Stimulated activated naive CD8-positive, alpha-beta T cell treated with anti-CD3 and anti-CD28 coated beads, Interleukin-15, amount 100 ng/mL, for 72 hours (primary cell): Measurements from ENCODE around the gene TMEM109.

Source experiments
- ATAC-seq: fragments of 150-1000 bp; cut with Tn5 transposase; 2 replicates; pipeline ENCODE4 v1.10.0; 2021; ENCODE audit warnings: mild to moderate bottlenecking, moderate library complexity
- DNase-seq, 2 donors: peaks; one replicate each; pipeline ENCODE4 v3.0.0; 2021 to 2022
- H3K27ac Mint-ChIP-seq, 2 donors: one replicate each; pipeline ENCODE4 v1.8.0; 2022; ENCODE audit warnings: mild to moderate bottlenecking in 2 of 2, mixed read lengths in 2 of 2, moderate library complexity in 2 of 2
- H3K27me3 Mint-ChIP-seq: one replicate; pipeline ENCODE4 v1.8.0; 2022; ENCODE audit warnings: mixed read lengths
- H3K4me1 Mint-ChIP-seq: one replicate; pipeline ENCODE4 v1.8.0; 2022; ENCODE audit warnings: mild to moderate bottlenecking, mixed read lengths
- H3K4me3 Mint-ChIP-seq, 2 donors: one replicate each; pipeline ENCODE4 v1.8.0; 2022; ENCODE audit warnings: mild to moderate bottlenecking in 2 of 2, mixed read lengths in 2 of 2, moderate library complexity in 1 of 2
- H3K9me3 Mint-ChIP-seq, 2 donors: one replicate each; pipeline ENCODE4 v1.8.0; 2022; ENCODE audit warnings: mixed read lengths in 2 of 2

The TMEM109 gene

GRCh38 chr11:60914633-60915247 lies 782 bp downstream of the TMEM109 start:
- Mint-ChIP-seq H3K27me3 (no peaks in the 10 kb centered on the region), H3K9me3 (peaks cover 11% of the 10 kb centered on the region in 2 donors), H3K4me1 (peaks cover 81% of the 10 kb centered on the region), H3K4me3 (peak overlapping the region; percentile 78 to 99), H3K27ac (peak overlapping the region; percentile 84 to 92)
- DNase-seq: peak in 1 of 2 donors; percentile 46
- ATAC-seq: peak; percentile 36

- Mint-ChIP-seq H3K4me3 (peak overlapping the region; percentile 78 to 99), H3K9me3 (peaks cover 5 to 7% of the 10 kb centered on the region in 2 donors), H3K4me1 (peaks cover 78% of the 10 kb centered on the region), H3K27ac (peak overlapping the region; percentile 69 to 82), H3K27me3 (no peaks in the 10 kb centered on the region)
- ATAC-seq (peak; percentile 77), DNase-seq (peak; percentile 75 to 84)
Observed at GRCh38 chr11:60915248-60915914, 1.4 kb downstream of the TMEM109 start.

DNA sequence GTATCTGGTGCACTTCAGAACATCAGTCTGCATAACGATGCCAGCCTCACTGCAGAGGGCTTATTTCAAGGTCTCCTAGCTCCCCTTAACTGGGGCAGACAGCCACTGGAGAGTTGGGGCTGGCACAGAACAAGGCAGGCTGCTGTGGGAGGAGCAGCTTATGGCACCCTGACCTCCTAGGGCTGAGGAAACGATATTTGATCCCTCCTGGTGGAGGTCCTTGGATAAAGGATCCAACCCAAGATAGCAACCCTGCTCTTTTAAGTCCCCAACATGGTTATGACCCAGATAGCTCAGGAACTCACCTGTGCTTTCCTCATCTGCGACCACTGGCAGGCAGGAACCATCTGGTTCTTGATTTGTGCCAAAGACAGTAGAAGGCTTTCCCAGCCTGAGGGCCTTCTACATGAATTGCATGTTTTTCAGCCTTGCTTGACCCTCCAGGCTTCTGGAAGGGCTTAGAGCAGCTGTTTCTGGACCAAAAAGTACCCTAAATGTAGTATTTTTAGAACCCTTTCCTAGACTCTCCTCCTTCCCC lies 2.8 kb downstream of the TMEM109 start:
- no peak for ATAC-seq
- no peak overlapping the region for H3K4me3 Mint-ChIP-seq
- DNase-seq: no peak
- H3K27me3 Mint-ChIP-seq: no peaks in the 10 kb centered on the region
- H3K27ac Mint-ChIP-seq: no peak overlapping the region
- H3K9me3 Mint-ChIP-seq: no peaks in the 10 kb centered on the region
- peaks cover 66% of the 10 kb centered on the region for H3K4me1 Mint-ChIP-seq

DNA sequence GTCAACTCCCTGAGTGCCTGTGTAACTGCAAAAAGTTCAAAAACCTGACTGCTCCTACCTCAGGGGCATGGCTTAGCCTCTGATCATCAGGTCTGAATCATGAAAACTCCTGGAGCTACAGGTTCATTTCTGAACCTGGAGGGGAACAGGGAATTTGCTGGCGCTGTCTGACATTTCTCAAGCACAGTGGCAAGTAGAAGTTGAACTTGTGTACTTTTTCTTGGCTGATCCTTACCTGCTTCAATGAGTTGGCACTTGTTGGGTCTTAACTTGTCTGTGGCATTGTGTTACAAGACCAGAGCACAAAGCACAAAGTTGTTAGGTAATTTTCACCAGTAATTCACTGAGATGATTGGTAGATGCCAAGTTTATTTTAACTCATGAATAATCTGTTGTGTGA lies 3.3 kb downstream of the TMEM109 start:
- no peak for ATAC-seq
- H3K27me3 Mint-ChIP-seq: no peaks in the 10 kb centered on the region
- H3K4me3 Mint-ChIP-seq: peak overlapping the region in 1 of 2 donors; percentile 12
- H3K4me1 Mint-ChIP-seq: peaks cover 60% of the 10 kb centered on the region
- H3K9me3 Mint-ChIP-seq: no peaks in the 10 kb centered on the region
- H3K27ac Mint-ChIP-seq: no peak overlapping the region
- DNase-seq: no peak

DNA sequence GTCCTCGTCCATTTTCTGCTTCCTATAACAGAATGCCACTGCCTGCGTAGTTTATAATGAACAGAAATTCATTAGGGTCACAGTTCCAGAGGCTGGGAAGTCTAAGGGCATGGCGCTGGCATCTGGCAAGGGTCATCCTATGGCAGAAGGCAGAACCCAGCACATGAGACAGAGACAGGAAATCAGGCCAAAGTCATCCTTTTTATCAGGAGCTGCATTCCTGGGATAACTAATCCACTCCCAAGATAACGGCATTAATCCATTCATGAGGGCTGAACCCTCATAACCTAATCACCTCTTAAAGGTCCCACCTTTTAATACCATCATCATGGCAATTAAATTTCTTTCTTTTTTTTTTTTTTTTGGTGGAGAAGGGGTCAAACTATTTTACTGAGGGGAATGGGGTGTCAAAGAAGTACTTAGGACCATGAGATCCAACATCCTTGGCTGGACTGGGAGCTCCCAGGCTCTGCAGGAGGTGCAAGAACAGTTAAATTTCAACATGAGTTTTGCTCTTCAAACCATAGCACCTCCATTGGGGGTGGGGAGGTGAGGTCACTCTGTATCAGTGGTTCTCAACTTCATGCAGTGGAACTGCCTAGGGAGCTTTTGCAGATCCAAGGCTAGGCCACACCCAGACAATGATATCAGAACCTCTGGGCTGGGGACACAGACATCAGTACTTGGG lies 4.4 kb downstream of the TMEM109 start:
- no peak overlapping the region for H3K27ac Mint-ChIP-seq
- H3K9me3 Mint-ChIP-seq: no peaks in the 10 kb centered on the region
- no peak overlapping the region for H3K4me3 Mint-ChIP-seq
- peaks cover 49% of the 10 kb centered on the region for H3K4me1 Mint-ChIP-seq
- ATAC-seq (no peak), DNase-seq (no peak)
- H3K27me3 Mint-ChIP-seq: no peaks in the 10 kb centered on the region

DNA sequence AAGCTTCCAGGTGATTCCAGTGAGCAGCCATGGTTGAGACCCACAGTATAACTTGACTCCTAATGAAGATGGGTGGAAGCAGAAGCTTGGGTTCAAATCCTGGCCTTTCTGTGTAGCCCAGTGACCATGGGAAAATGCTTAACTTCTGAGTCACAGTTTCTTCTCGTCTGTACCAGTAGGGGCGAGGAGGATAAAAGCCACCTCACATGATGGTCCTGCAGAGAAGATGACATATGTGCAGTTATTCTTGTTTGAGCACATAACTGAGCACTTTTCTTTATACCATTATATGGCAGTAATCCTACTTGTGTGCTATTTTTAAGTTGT lies 4.9 kb downstream of the TMEM109 start:
- DNase-seq (no peak), ATAC-seq (no peak)
- Mint-ChIP-seq H3K27ac (no peak overlapping the region), H3K4me3 (no peak overlapping the region), H3K4me1 (peaks cover 45% of the 10 kb centered on the region), H3K9me3 (no peaks in the 10 kb centered on the region), H3K27me3 (no peaks in the 10 kb centered on the region)

- ATAC-seq: no peak
- no peak overlapping the region for H3K4me3 Mint-ChIP-seq
Observed at GRCh38 chr11:60919320-60919719, 5.4 kb downstream of the TMEM109 start.

GRCh38 chr11:60919956-60920355 lies 6.0 kb downstream of the TMEM109 start:
- Mint-ChIP-seq H3K9me3 (no peaks in the 10 kb centered on the region), H3K27ac (no peak overlapping the region), H3K27me3 (peaks cover 2% of the 10 kb centered on the region), H3K4me1 (peaks cover 50% of the 10 kb centered on the region), H3K4me3 (no peak overlapping the region)
- DNase-seq (no peak), ATAC-seq (no peak)

More at GRCh38 chr11:60919320-60919719, 5.4 kb downstream of the TMEM109 start:
- H3K27me3 Mint-ChIP-seq: no peaks in the 10 kb centered on the region
- H3K9me3 Mint-ChIP-seq: no peaks in the 10 kb centered on the region
- H3K27ac Mint-ChIP-seq: peak overlapping the region in 1 of 2 donors; percentile 48
- H3K4me1 Mint-ChIP-seq: peaks cover 46% of the 10 kb centered on the region
- DNase-seq: no peak

- Mint-ChIP-seq H3K4me1 (peaks cover 51% of the 10 kb centered on the region), H3K4me3 (no peak overlapping the region), H3K27me3 (peaks cover 15% of the 10 kb centered on the region), H3K9me3 (no peaks in the 10 kb centered on the region), H3K27ac (no peak overlapping the region)
- ATAC-seq (no peak), DNase-seq (no peak)
Observed at GRCh38 chr11:60921259-60921658, 7.3 kb downstream of the TMEM109 start.

DNA sequence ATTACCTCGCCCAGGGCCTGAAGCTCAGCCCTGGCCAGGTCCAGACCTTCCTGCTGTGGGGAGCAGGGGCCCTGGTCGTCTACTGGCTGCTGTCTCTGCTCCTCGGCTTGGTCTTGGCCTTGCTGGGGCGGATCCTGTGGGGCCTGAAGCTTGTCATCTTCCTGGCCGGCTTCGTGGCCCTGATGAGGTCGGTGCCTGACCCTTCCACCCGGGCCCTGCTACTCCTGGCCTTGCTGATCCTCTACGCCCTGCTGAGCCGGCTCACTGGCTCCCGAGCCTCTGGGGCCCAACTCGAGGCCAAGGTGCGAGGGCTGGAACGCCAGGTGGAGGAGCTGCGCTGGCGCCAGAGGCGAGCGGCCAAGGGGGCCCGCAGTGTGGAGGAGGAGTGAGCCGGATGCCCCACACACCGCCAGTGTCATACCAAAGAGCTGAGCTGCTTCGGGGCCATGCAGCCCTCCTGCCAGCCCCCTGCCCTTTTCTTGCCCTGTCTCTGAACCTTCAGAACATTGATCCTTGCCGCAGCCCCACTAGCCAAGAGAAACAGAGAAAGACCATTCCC lies 7.9 kb downstream of the TMEM109 start:
- Mint-ChIP-seq H3K27me3 (peaks cover 21% of the 10 kb centered on the region), H3K9me3 (no peaks in the 10 kb centered on the region), H3K27ac (no peak overlapping the region), H3K4me1 (peaks cover 45% of the 10 kb centered on the region), H3K4me3 (no peak overlapping the region)
- DNase-seq (no peak), ATAC-seq (no peak)

GRCh38 chr11:60922906-60923305 lies 8.9 kb downstream of the TMEM109 start:
- no peak for DNase-seq
- H3K27me3 Mint-ChIP-seq: peaks cover 30% of the 10 kb centered on the region
- peaks cover 39% of the 10 kb centered on the region for H3K4me1 Mint-ChIP-seq
- no peak overlapping the region for H3K27ac Mint-ChIP-seq
- H3K4me3 Mint-ChIP-seq: no peak overlapping the region
- no peaks in the 10 kb centered on the region for H3K9me3 Mint-ChIP-seq
- ATAC-seq: no peak

DNA sequence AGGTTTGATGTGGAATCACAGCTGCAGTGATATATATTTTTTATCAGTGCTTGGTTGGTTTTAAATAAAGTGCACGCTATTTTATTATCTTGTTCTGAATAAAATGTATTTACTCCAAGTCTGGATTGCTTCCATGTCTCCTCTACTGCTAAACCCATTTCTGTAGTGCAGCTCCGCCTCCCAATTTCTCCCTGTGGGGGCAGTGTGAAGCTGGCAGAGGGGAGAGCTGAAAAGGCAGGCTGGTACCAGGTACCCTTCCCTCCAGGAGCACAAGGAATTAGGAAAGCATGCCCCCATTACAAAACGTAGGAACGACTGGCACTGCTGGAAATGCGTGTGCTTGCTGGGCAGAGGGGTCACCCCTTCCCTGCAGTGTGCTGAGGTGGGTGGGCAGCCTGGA lies 9.4 kb downstream of the TMEM109 start:
- Mint-ChIP-seq H3K9me3 (no peaks in the 10 kb centered on the region), H3K4me1 (peaks cover 38% of the 10 kb centered on the region), H3K27me3 (peaks cover 30% of the 10 kb centered on the region), H3K4me3 (peak overlapping the region in 1 of 2 donors; percentile 38), H3K27ac (no peak overlapping the region)
- DNase-seq (no peak), ATAC-seq (no peak)

GRCh38 chr11:60923800-60924109 lies 9.8 kb downstream of the TMEM109 start:
- ATAC-seq (peak; percentile 4), DNase-seq (no peak)
- peak overlapping the region; percentile 43 to 73 for H3K4me3 Mint-ChIP-seq
- H3K27ac Mint-ChIP-seq: no peak overlapping the region
- peaks cover 30% of the 10 kb centered on the region for H3K27me3 Mint-ChIP-seq
- peaks cover 33% of the 10 kb centered on the region for H3K4me1 Mint-ChIP-seq
- no peaks in the 10 kb centered on the region for H3K9me3 Mint-ChIP-seq

DNA sequence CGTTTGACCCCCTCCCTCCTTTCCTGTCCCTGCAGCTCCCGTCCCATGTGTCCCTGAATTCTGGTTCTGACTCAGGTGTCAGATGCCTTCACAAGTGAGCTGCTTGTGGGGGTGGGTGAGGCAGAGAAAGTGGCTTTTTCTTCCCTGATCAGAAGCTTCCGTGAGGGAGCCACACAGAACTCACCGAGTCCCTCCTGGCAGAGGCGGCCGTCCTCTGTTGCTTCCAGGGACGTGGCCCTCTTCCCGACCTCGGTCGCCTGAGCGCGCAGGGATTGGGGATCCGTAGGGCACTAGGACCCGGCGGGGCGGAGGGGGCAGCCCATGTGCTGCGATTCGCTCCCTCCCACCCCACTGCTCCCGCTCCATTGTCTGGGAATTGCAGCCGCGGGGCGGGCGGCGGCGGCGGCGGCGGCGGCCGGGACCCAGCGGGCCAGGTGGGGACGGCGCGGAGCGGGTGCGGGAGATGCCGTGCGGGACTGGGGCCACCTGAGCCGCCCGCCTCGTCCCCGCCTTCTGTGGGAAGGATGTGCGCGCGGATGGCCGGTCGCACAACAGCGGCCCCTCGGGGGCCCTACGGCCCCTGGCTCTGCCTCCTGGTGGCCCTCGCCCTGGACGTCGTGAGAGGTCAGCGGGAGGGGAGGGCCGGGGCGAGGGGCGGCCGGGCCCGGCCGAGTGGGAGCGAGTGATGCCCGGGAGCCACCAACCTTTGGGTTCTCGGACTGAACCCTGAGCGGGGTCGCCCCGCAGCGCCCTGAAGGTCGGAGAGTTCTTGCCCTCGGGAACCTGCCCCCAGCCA lies 10.3 kb downstream of the TMEM109 start, which contains the start of gene TMEM132A:
TSS of gene TMEM132A (plus strand) at position 351 of the 796 bp plus-strand sequence. CDS start at position 525, 174 bp downstream.
- H3K27ac Mint-ChIP-seq: no peak within 1 kb of the TSS

More for the DNA sequence above, 10.3 kb downstream of the TMEM109 start, which contains the start of gene TMEM132A:
- peaks cover 30% of the 10 kb centered on the region for H3K27me3 Mint-ChIP-seq
- H3K4me3 Mint-ChIP-seq: peak within 1 kb of the TSS; percentile 59 to 73
- ATAC-seq (peak; percentile 62), DNase-seq (no peak)
- H3K4me1 Mint-ChIP-seq: peaks cover 28% of the 10 kb centered on the region
- no peaks in the 10 kb centered on the region for H3K9me3 Mint-ChIP-seq
